KMS-11 (cell line): ENCODE measurements around the gene SOX18.
A peak's percentile ranks its signal among the peaks of the same experiment; 100 is the strongest.

Experiments used
- H2AFZ ChIP-seq: fragments of 200-600 bp; sonication (generic); 2 replicates; pipeline ENCODE4 v1.6.1; 2016; ENCODE audit warnings: antibody characterized with exemption, mixed run types, low read depth
- H3K27ac ChIP-seq: fragments of 200-600 bp; sonication (generic); 2 replicates; pipeline ENCODE4 v1.6.1; 2016; ENCODE audit warnings: mild to moderate bottlenecking, mixed run types
- H3K27me3 ChIP-seq: fragments of 200-600 bp; sonication (generic); 2 replicates; pipeline ENCODE4 v1.6.1; 2017; ENCODE audit warnings: mild to moderate bottlenecking, low read depth, mixed run types, moderate library complexity; ENCODE audit not compliant: insufficient read depth
- H3K36me3 ChIP-seq: fragments of 200-600 bp; sonication (generic); 2 replicates; pipeline ENCODE4 v1.6.1; 2017; ENCODE audit warnings: mild to moderate bottlenecking, mixed run types; ENCODE audit not compliant: insufficient read depth
- H3K4me1 ChIP-seq: fragments of 200-600 bp; sonication (generic); 2 replicates; pipeline ENCODE4 v1.6.1; 2016; ENCODE audit warnings: mild to moderate bottlenecking, low read depth, mixed run types; ENCODE audit not compliant: poor library complexity, severe bottlenecking
- H3K4me2 ChIP-seq: fragments of 200-600 bp; sonication (generic); 2 replicates; pipeline ENCODE4 v1.7.0; 2016; ENCODE audit warnings: mild to moderate bottlenecking, mixed run types
- H3K4me3 ChIP-seq: fragments of 200-600 bp; sonication (generic); IDR thresholded peaks from 2 replicates; pipeline ENCODE4 v1.6.1; 2017; ENCODE audit warnings: low read depth, low read length, mixed read lengths; ENCODE audit not compliant: insufficient read depth
- H3K79me2 ChIP-seq: fragments of 200-600 bp; sonication (generic); 2 replicates; pipeline ENCODE4 v1.6.1; 2016; ENCODE audit warnings: low read depth, mixed run types; ENCODE audit not compliant: insufficient read depth
- H3K9ac ChIP-seq: fragments of 200-600 bp; sonication (generic); 2 replicates; pipeline ENCODE4 v1.6.1; 2016; ENCODE audit warnings: mild to moderate bottlenecking, mixed run types
- H4K20me1 ChIP-seq: fragments of 200-600 bp; sonication (generic); 2 replicates; pipeline ENCODE4 v1.6.1; 2016; ENCODE audit warnings: mild to moderate bottlenecking, mixed run types; ENCODE audit not compliant: insufficient read depth
- TF ChIP-seq, protein P1 (sequence below): fragments of 200-600 bp; sonication (generic); conservative IDR thresholded peaks from 2 replicates; pipeline ENCODE4 v1.6.1; 2017; ENCODE audit warnings: low read depth, mild to moderate bottlenecking, antibody characterized with exemption, low read length, moderate library complexity, mixed read lengths

Gene SOX18

DNA sequence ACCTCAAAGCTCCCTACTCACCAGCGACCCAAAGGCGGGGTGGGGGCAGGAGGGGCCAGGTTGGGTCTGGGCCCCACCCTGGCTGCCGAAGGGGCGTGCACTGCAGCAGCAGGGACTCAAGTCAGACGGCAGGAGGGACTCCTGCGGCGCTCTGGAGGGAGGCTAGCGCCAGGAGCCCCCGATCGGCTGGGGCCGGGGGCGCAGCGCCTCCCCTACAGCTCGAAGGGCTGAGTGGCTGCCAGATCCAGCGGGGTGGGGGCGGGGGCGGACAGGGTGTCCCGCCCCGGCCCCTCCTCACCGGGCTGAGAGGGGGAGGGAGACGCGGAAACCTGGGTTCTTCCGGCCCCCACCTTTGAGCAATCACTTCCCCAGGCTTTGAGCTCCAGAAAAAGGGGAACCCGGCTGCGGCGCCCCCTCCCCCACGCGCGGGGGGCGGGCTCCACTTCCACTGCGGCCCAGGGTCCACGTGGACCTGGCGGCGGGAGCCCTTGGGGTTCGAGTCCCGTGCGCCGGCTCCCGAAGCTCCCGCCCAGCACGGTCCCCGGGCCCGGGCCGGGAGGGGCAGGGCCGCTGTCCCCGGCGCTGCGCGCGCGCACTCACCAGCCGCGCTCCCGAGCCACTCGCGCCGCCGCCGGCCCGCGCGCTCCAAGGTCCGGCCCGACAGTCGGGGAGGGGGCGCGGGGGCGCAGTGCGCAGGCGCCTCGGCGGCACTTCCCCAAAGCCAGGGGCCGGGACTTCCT is 30.0 kb upstream of the SOX18 start, which contains the start of gene RGS19:
Gene RGS19, minus strand, starts transcription at position 246 of the 740 bp plus-strand sequence. CDS start 2,632 bp downstream, outside the sequence.
- Histone ChIP-seq H3K27ac (no peak within 1 kb of the TSS), H2AFZ (peak within 1 kb of the TSS; percentile 87), H3K9ac (peak within 1 kb of the TSS; percentile 74), H4K20me1 (no peaks in the 10 kb centered on the region), H3K79me2 (no peaks in the 10 kb centered on the region), H3K4me3 (no peak within 1 kb of the TSS), H3K4me2 (peak within 1 kb of the TSS; percentile 98), H3K4me1 (peaks cover 20% of the 10 kb centered on the region), H3K27me3 (peaks cover 48% of the 10 kb centered on the region), H3K36me3 (no peaks in the 10 kb centered on the region)
- TF ChIP-seq, protein P1, sequence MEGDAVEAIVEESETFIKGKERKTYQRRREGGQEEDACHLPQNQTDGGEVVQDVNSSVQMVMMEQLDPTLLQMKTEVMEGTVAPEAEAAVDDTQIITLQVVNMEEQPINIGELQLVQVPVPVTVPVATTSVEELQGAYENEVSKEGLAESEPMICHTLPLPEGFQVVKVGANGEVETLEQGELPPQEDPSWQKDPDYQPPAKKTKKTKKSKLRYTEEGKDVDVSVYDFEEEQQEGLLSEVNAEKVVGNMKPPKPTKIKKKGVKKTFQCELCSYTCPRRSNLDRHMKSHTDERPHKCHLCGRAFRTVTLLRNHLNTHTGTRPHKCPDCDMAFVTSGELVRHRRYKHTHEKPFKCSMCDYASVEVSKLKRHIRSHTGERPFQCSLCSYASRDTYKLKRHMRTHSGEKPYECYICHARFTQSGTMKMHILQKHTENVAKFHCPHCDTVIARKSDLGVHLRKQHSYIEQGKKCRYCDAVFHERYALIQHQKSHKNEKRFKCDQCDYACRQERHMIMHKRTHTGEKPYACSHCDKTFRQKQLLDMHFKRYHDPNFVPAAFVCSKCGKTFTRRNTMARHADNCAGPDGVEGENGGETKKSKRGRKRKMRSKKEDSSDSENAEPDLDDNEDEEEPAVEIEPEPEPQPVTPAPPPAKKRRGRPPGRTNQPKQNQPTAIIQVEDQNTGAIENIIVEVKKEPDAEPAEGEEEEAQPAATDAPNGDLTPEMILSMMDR, result no peak

DNA sequence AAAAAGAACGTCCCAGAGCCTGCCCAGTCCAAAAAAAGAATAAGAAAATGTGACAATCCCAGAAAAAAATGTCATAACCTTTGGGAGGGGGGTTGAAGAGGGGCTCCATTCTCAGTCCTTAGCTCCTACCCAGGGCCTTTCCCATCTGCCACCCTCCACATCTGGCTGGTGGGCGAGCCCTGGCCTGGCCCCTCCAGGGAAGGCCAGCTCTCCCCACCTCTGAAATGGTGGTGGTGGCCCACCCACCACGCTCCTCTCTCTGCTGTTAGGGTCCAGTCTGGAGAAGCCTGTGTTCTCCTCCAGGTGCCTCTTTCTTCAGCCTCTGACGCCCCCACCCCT is 29.5 kb upstream of the SOX18 start:
- no peaks in the 10 kb centered on the region for H4K20me1 ChIP-seq
- peak overlapping the region; percentile 98 for H3K4me2 ChIP-seq
- H3K4me3 ChIP-seq, result no peak overlapping the region
- peak overlapping the region; percentile 74; the same call in 1 of the 2 replicates for H3K9ac ChIP-seq
- peak overlapping the region; percentile 87 for H2AFZ ChIP-seq
- H3K79me2 ChIP-seq, result no peaks in the 10 kb centered on the region
- H3K36me3 ChIP-seq, result no peaks in the 10 kb centered on the region
- TF ChIP-seq, protein P1, result no peak
- no peak overlapping the region for H3K27ac ChIP-seq
- peaks cover 20% of the 10 kb centered on the region for H3K4me1 ChIP-seq
- H3K27me3 ChIP-seq, result peaks cover 44% of the 10 kb centered on the region

GRCh38 chr20:64077876-64078551 is 28.6 kb upstream of the SOX18 start:
- no peak overlapping the region for H3K27ac ChIP-seq
- H3K9ac ChIP-seq, result peak overlapping the region; percentile 74; the same call in 1 of the 2 replicates
- peak overlapping the region; percentile 98 for H3K4me2 ChIP-seq

GRCh38 chr20:64077541-64077875 is 28.1 kb upstream of the SOX18 start:
- Histone ChIP-seq H3K36me3 (no peaks in the 10 kb centered on the region), H3K4me2 (no peak overlapping the region), H3K4me1 (peaks cover 20% of the 10 kb centered on the region), H2AFZ (no peak overlapping the region), H3K9ac (no peak overlapping the region), H3K79me2 (no peaks in the 10 kb centered on the region), H4K20me1 (no peaks in the 10 kb centered on the region), H3K27ac (no peak overlapping the region), H3K4me3 (no peak overlapping the region), H3K27me3 (peaks cover 31% of the 10 kb centered on the region)
- TF ChIP-seq, protein P1, result no peak

More at GRCh38 chr20:64077876-64078551, 28.6 kb upstream of the SOX18 start:
- Histone ChIP-seq H3K4me1 (peaks cover 20% of the 10 kb centered on the region), H3K4me3 (no peak overlapping the region), H3K79me2 (no peaks in the 10 kb centered on the region), H3K27me3 (peaks cover 36% of the 10 kb centered on the region), H2AFZ (no peak overlapping the region), H3K36me3 (no peaks in the 10 kb centered on the region), H4K20me1 (no peaks in the 10 kb centered on the region)
- TF ChIP-seq, protein P1, result no peak
